Stimulated activated naive CD4-positive, alpha-beta T cell (primary cell): ENCODE results near the gene TSR1.
A peak's percentile ranks its signal among the peaks of the same experiment; 100 is the strongest.

Experiments
- DNase-seq, 6 experiments: peaks; one replicate each; lab custom pipeline; 2025; lab: John Stamatoyannopoulos, UW

The TSR1 gene

GRCh38 chr17:2369039-2369438, 32.8 kb upstream of the TSR1 start:
- no peak for DNase-seq

- no peak for DNase-seq
Measured at GRCh38 chr17:2368359-2368758, 32.1 kb upstream of the TSR1 start.

DNA sequence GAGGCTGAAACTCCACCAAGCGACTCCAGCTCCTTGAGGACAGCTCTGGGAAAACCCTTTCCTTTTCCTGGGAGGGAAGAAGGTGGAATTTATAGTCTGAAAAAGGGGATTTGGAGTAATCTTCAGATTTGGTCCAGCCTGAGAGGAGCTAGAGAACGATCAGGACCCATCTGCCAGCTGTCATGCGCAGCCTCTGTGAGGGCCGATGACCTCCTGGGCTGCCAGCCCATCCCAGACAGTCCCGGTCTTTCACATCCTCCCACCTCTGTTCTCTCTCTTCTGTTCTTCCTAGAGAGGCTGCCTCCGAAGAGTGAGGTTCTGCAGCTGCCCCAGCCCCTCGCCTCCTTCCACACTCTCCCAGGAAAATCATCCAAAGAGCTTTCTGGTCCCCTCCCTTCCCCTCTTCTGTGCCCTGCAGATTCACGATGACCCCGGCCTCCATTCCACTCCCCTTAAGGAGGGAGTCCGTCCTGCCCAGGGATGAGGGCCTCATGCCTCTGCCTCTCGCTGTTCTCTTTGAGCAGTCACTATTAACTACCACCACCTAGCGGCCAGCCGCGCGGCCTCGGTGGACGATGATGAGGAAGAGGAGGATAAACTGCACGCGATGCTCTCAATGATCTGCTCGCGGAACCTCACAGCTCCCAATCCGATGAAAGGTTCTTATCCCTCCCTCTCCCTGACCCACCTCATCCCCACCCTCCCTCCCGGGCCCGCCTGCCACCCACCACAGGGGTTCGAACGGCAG, 30.7 kb upstream of the TSR1 start:
- DNase-seq = no peak

GRCh38 chr17:2365132-2365531, 28.9 kb upstream of the TSR1 start:
- no peak for DNase-seq

DNA sequence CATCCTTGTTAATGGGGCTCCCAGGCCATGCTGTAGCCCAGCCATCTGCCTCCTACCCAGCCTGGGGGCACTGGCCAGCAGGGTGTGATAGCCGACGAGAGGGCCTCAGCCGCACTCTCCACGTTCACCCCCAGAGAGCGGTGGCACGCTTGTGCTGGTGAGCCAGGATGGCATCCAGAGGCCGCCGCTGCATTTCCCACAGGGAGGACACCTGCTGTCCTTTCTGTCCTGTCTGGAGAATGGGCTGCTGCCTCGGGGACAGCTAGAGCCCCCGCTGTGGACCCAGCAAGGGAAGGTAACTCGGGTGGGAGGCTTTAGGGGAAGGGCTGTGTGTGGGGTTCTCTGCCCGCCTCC, 28.5 kb upstream of the TSR1 start:
- no peak for DNase-seq

- DNase-seq = no peak
Measured at GRCh38 chr17:2363851-2364762, 27.9 kb upstream of the TSR1 start.

DNA sequence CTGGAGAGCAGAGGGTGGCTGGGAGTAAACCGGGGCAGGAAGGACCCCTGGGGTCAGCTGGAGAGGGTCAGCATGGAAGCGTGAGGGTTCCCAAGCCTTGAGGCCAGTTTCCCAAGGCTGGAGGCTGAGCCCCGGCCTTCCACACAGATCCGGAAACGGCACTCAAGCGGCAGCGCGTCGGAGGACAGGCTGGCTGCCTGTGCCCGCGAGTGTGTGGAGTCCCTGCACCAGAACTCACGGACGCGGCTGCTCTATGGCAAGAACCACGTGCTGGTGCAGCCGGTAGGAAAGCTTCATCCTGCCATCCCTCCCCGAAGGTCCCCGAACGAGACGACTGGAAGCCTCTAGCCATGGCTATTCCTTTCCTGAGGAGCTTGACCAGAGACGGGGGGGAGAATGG, 27.1 kb upstream of the TSR1 start:
- no peak for DNase-seq

- no peak for DNase-seq
Measured at GRCh38 chr17:2362881-2363280, 26.6 kb upstream of the TSR1 start.

DNA sequence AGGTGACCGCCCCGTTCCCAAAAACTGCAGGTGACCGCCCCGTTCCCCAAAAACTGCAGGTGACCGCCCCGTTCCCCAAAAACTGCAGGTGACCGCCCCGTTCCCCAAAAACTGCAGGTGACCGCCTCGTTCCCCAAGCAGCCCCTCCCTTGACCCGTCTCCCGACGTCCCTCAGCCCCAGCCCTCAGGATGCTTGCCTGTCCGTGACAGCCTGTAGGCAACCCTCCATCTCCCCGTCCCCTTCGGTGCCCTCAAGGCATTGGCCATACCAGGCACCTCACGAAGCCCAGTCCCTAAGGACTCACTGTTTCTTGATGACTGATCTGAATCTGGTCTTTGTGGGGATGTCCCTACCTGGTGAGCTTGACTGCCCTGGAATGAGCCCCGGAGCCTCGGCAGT, 26.2 kb upstream of the TSR1 start:
- no peak for DNase-seq

DNA sequence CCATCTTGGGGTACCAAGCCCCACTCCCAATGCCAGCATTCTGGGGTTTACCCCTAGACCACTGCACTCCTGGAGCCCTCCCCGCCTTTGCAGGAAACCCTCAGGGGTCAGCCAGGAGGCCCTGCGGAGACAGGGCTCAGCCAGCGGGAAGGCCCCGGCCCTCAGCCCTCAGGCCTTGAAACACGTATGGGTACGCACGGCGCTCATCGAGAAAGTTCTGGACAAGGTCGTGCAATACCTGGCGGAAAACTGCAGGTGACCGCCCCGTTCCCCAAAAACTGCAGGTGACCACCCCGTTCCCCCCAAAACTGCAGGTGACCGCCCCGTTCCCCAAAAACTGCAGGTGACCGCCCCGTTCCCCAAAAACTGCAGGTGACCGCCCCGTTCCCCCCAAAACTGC, 25.8 kb upstream of the TSR1 start:
- no peak for DNase-seq

- no peak for DNase-seq
Measured at GRCh38 chr17:2361010-2361760, 24.9 kb upstream of the TSR1 start.

DNA sequence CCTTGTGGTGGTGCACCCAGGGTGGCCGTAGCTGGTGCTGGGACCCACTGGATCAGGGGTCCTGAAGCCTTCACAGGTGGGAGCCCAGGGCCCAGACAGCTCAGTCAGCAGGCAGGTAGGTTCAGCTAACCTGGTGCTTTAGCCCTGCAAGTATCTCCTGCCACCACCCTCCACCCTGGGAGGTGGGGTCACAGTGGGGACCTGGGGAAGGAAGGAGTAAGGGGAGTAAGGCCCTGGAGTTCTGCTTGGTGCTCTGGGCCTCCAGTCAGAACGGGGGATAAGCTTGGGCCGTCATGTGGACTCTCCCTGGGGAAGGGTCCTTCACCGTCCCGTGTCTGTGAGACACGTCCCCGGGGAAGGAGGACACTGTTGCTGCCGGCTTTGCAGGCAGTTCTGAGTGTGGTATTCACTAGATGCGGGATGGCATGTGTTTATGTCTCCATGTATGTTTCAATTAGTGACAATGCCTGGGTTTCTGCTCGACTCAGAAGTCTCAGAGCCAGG, 21.7 kb upstream of the TSR1 start:
- DNase-seq = no peak

GRCh38 chr17:2357237-2357636, 21.0 kb upstream of the TSR1 start:
- DNase-seq = no peak

GRCh38 chr17:2354311-2354710, 18.1 kb upstream of the TSR1 start:
- no peak for DNase-seq

- DNase-seq = no peak
Measured at GRCh38 chr17:2351269-2351668, 15.0 kb upstream of the TSR1 start.

DNA sequence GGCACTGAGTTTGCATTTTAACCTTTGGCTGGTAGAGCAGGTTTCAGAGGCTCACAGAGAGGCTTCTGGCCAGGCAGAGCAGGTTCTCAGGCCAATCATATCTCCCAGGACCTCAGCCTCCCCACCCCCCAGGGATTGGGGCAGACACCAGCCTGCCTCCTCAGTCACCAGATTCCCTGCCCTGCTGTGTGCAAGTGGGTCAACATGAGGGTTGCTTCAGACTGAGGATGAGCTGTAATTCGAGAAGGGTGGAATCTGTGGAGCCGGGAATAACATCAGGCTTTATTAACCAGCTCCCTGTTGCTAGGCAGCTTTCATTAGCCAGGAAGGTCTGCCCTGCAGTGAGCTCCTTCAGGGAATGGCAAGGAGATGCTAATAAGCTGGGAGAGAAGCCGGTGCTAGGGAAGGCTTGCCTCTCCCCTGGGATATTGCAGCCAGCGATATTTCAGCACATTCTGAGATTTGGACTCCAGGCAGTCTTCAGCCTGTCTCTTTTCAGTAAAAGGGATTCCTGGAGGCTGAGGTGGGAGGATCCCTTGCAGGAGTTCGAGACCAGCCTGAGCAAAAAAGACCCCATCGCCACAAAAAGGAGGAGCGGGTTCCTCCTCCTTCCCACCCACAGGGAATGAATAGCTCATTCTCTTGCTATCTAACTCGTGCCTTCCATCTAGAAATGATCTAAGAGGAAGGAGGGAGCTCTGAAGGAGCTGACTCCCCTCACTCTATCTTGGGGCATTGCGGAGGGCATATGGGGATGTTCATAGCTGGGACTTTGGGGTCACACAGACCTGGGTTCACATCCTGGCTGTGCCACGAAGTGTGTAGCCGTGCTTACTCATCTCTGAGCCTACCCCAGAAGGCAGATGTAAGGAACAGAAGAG, 11.8 kb upstream of the TSR1 start:
- no peak for DNase-seq

DNA sequence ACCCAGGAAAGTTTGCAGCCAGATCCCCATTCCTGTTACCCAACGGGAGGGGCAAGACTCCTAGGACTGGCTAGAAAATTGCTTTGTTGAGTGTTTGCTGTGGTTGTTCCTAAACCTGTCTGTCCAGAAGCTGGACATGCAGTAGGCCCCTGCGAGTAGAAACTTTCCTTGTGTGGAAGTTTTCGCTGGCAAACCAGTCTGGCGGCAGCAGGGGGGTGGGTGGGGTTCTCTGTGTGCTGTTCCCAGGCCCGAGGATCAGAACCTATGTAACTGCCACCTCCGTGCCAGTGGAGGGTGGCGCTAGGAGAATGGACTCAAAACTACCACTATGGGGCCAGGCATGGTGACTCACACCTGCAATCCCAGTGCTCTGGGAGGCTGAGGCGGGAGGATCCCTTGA, 10.2 kb upstream of the TSR1 start:
- DNase-seq = no peak

GRCh38 chr17:2344528-2344927, 8.3 kb upstream of the TSR1 start:
- no peak for DNase-seq

DNA sequence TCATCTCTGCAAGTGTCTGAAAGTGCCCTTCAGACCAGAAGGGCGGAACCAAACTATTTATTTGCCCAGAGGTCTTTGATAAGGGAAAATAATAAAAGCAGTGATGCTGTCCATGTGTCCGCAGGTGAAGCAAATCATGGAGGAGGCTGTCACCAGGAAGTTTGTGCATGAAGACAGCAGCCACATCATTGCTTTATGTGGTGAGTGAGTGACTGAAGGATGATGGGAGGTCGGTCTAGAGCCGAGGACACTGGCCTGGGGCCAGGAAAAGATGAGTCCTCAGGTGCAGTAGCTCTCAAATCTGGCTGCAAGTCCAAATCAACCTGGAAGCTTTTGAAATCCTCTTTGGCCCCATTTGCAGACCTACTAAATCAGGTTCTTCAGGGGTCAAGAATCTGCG, 7.2 kb upstream of the TSR1 start:
- no peak for DNase-seq

DNA sequence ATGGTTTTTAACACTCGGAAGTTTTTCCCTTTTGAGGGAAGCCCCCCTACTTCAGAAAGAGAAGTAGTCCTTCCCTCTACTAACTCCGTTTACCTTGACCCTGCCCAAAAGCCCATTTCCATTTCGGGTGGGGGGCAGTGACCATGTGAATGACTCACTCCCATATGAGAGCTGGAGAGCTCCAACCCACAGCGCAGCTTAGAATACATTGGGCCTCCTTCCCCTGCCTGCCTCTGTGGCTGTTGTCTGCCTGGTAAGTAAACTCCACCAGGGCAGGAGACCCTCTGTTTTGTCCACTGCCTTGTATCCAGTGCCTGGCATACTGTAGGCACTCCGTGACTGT, 2.0 kb upstream of the TSR1 start:
- no peak for DNase-seq

- DNase-seq = peak in 5 of 6 experiments; percentile 31 to 68 (median 45)
Measured at GRCh38 chr17:2337544-2338314, 1.5 kb upstream of the TSR1 start.
